HG02981 (cell line): ENCODE measurements around the gene ADIPOR2.

Source experiments
- ATAC-seq: cut with Tn5 transposase; IDR thresholded peaks from one replicate; pipeline ENCODE4 v1.9.1; 2021; ENCODE audit warnings: mild to moderate bottlenecking, moderate library complexity; ENCODE audit not compliant: unreplicated experiment

The ADIPOR2 gene

GRCh38 chr12:1826867-1827705, 136.2 kb downstream of the ADIPOR2 start:
- ATAC-seq: no peak

GRCh38 chr12:1827826-1828805, 137.2 kb downstream of the ADIPOR2 start:
- no peak for ATAC-seq

GRCh38 chr12:1828856-1829255, 138.0 kb downstream of the ADIPOR2 start:
- no peak for ATAC-seq

GRCh38 chr12:1829306-1829900, 138.5 kb downstream of the ADIPOR2 start:
- ATAC-seq: no peak

GRCh38 chr12:1830401-1830845, 139.6 kb downstream of the ADIPOR2 start:
- no peak for ATAC-seq

DNA sequence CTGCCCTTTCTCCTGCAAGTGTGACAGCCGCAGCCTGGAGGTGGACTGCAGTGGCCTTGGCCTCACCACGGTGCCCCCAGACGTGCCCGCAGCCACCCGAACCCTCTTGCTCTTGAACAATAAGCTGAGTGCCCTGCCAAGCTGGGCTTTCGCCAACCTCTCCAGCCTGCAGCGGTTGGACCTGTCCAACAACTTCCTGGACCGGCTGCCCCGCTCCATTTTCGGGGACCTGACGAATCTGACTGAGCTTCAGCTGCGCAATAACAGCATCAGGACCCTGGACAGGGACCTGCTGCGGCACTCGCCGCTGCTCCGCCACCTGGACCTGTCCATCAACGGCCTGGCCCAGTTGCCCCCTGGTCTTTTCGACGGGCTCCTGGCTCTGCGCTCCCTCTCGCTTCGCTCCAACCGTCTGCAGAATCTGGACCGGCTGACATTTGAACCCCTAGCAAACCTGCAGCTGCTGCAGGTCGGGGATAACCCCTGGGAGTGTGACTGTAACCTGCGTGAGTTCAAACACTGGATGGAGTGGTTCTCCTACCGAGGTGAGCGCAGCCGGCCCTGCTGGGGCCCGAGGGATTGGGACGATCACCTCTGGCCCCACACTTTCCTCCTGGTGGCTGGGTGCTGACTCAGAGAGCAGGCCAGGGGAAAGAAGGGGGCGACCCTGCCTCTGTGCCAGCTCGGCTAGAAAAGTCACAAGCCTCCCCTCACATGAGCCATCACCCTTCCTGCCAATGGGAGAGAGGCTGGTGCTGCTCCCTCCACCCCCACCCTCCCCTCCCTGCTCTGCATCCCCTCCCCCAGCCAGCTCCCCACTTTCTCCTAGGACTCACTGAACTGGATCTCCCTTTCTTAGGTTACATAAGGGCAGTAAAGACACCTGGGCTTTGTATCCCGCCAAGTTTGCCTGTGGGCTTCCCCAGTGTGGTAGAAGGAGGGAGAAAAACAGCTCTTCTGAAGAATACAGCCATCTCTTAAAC, 140.4 kb downstream of the ADIPOR2 start:
- no peak for ATAC-seq

GRCh38 chr12:1832801-1833595, 142.1 kb downstream of the ADIPOR2 start:
- no peak for ATAC-seq

DNA sequence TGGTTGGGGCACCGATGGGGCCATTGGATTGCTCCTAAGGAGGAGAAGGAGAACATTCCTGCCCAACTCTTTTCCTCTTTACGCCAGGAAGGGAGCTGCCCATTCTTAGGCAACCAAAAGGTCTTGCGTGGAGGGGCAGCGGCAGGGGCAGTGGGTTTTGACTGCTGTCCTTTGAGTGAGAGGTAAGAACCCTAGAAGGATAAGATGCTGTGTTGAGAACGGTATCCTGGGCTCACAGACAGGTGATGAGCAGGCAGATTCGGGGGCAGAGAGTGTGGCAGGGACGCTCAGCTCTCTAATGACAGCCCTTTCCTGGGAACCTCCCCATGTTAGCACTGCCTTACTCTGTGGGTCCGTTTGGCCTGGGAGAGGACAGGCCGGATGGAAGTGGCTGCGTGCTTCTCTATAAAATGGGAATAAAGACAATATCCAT, 142.7 kb downstream of the ADIPOR2 start:
- ATAC-seq: no peak

DNA sequence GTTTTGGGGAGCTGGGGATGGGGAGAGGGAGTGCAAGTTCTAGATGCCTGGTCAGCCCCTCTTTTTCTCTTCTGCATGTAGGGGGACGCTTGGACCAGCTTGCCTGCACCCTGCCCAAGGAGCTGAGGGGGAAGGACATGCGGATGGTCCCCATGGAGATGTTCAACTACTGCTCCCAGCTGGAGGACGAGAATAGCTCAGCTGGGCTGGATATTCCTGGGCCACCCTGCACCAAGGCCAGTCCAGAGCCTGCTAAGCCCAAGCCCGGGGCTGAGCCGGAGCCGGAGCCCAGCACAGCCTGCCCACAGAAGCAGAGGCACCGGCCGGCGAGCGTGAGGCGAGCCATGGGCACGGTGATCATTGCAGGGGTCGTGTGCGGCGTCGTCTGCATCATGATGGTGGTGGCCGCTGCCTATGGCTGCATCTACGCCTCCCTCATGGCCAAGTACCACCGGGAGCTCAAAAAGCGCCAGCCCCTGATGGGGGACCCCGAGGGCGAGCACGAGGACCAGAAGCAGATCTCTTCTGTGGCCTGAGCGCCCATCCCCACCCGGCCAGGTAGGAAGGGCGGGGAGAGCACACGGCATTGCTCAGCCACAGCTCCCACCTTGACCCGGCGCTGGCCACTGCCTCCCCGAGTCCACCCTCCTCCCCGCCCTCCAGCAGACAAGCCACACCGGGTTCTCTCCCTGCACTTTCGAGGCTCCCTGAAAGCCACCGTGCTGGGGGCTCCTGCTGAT, 143.5 kb downstream of the ADIPOR2 start:
- ATAC-seq: no peak

GRCh38 chr12:1835211-1836131, 144.6 kb downstream of the ADIPOR2 start:
- no peak for ATAC-seq

DNA sequence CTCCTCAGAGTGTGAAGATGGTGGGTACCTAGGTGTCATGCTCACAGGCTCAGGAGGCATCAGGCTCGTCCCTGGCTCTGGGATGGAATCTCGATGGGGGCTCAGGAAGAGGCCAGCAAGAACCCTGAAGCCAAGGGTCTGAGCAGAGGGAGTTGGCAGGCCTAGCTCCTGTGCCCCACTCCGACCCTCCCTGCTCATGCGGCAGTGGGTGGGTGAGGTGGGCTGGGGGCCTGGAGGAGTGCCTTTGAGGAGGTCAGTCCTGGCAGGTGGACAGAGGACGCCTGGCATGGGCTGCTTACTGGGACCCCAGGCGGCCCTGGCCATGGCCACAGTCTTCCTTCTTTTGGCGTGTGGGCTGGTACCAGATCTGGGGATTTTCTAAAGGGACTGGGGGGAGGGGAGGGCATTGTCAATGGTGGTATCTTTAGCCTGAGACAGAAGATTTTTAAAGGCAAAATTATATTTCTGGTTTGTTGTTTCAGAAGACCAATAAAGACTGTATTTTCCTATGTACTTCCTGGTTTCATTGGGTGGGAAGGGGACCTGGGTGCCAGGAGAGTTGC, 145.5 kb downstream of the ADIPOR2 start:
- ATAC-seq: no peak

DNA sequence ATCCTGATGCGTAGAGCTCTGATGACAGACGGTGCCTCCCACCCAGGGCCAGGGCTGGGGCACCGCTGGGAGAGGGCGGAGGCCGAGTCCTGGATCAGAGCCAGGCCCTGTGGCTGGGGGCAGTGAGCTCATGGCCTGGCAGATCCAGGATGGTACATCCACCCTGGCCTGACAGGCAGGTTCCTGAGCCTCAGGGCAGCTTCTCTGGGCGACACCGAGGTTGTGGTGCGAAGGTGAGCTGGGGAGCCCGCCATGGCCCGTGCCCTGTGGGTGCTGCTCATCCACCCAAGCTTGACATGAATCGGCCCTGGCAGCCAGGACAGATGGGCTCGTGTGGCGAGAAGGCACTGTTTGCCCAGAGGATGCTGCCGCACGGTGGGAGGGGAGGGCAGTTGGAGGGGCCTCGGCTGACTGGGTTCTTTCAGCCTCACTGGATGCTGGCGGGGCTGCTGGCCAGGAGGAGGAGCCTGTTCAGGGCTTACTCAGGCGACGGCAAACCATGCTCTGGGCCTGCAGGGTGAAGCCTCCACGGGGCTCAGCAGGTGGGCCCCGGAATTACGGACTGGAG, 146.1 kb downstream of the ADIPOR2 start:
- no peak for ATAC-seq

DNA sequence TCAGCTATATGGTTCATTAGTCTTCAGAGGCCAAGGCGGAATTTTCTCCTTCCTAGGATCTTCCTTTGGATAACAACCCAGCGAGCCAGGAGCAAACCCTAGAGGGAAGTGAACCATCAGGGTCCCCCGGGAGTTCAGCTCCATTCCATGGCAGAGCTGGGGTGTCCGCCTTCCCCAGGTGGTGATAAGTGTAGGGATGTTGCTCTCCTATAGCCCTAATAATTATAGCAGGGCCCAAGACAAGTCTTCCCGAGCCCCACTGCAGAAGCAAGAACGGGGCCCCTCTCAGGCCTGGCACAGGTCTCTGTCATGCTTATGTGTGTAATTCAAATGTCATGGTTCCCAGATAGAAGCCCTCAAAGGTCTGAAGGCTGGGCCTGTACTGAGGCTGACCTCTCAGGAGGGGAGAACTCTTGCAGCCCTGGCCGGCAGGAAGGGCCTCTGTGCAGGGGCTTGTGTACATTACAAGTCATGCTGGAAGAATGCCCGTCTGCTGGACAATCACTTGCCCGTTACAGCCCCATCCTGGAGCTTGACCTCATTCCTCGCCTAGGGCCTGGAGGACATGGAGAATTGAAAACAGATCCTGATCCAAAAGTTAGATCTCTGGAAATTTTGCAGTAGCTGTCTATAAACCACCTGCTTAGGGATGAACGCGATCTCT, 146.8 kb downstream of the ADIPOR2 start:
- ATAC-seq: no peak
